Activated CD4-positive, alpha-beta T cell treated with anti-CD3 and anti-CD28 coated beads, Interleukin-2, amount 50 U/mL, for 1 hour (primary cell): ENCODE data around the gene ABCC8.
A peak's percentile ranks its signal among the peaks of the same experiment; 100 is the strongest.

Experiments
- DNase-seq: peaks from one replicate; pipeline ENCODE4 v3.0.0-alpha.2; 2020

ABCC8 gene

GRCh38 chr11:17504330-17505107 is 27.9 kb upstream of the ABCC8 start:
- DNase-seq, result peak; percentile 81

GRCh38 chr11:17502630-17503029 is 26.0 kb upstream of the ABCC8 start:
- DNase-seq, result no peak

DNA sequence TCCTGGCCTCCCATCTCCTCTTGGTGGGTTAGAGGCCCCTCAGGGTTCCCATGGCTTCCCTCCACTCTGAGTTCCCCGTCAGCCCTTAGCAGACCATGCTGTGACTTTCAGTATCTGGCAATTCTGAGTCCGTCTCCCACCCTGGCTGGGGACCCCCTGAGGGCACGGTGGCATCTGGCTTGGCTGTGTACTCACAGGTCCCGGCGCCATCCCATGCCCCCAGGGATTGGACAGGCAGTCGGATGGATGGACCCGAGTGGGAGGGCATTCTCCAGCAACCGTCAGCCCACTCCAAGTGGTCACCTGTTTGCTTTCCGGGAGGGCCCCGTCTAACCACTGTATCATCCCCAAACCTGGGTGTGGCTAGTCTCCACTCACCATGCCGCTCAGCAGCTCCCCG is 24.0 kb upstream of the ABCC8 start:
- DNase-seq, result no peak

GRCh38 chr11:17498475-17498874 is 21.8 kb upstream of the ABCC8 start:
- no peak for DNase-seq

GRCh38 chr11:17498058-17498457 is 21.4 kb upstream of the ABCC8 start:
- DNase-seq, result no peak

DNA sequence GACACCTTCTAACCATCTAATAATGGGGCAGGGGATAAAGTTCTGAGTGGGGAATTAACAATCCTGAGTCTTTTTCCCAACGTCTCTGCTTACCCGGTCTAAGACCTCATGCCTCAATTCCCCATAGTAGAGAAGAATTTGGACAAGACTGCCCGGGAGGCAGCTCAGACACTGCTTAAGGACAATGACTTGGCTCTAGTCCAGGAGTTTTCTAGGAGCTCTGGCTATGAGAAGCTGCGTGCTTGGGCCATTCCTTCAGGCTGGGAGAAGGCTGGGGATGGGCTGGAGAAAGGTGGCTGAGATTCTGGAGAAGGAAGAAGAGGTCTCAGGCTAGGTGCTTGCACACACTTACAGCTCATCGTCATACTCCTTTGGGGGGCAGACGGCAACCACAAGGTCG is 19.8 kb upstream of the ABCC8 start:
- no peak for DNase-seq

DNA sequence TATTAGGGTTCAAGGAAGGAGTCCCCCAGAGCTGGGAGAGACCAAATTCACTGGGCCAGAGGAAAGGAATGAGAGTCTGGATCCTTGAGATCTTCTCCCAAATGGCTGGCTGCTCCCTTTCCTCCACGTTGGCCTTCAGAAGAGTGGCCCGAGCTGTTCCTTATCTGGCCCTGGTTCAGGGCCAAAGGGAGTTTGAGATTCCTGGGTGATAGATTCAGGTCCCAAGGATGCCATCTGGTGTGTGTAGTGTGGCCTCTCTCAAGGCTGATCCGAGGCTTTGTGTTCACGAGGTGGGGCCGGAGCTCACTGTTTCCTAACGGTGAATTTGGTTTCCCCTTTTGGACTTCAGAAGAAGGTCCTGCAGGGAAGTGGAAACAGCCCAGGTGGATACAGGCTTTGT is 17.4 kb upstream of the ABCC8 start:
- no peak for DNase-seq

- no peak for DNase-seq
Observed at GRCh38 chr11:17490938-17491337, 14.3 kb upstream of the ABCC8 start.

DNA sequence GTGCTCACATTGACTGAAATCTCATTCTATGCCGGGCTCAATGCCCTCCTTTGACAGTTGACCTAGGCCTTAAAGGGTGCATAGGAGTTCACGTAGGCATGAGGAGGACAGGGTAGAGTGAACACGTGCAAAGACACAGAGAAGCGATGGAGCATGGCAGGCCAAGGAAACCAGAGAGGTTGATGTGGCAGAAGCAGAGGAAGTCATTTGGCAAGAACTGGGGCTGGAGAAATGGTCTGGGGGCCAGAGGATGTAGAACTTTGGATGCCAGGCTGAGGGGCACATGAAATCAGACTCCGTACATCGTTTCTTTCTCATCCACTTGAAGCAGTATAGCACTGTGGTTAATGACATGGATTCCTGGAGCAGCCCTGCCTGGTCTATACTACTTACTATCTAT is 13.6 kb upstream of the ABCC8 start:
- no peak for DNase-seq

DNA sequence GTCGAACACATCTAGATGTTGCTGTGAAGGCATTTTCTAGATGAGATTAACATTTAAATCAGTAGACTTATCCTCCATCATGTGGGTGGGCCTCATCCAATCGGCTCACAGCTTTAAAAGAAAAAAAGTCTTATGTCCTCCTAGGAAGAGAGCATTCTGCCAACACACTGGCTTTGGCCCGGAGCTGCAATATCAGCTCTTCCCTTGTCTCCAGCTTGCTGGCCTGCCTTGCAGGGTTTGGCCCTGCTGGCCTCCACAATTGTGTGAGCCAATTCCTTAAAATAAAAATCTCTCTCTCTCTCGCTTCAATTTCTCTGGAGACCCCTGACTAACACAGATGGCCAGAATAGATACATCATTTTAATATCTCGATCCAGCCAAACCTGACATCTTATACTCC is 13.1 kb upstream of the ABCC8 start:
- no peak for DNase-seq

DNA sequence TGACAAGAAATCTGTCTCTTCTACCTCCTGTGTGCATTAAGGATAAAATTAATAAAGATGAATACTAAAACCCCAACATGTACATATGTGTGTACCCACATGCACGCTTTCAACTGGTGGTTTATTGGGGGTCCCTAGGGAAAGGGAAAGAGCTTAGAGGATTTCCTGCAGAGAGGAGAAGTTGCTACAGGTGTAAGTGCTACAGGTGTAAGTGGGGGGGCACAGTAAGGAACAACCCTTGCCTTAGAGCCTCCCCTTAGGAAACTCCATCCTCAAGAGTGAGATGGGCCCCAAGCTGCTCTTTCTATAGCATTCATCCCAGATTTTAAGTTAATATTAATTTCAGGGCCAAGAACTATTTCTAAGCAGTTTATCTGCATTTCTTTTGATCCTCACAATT is 11.9 kb upstream of the ABCC8 start:
- DNase-seq, result no peak

DNA sequence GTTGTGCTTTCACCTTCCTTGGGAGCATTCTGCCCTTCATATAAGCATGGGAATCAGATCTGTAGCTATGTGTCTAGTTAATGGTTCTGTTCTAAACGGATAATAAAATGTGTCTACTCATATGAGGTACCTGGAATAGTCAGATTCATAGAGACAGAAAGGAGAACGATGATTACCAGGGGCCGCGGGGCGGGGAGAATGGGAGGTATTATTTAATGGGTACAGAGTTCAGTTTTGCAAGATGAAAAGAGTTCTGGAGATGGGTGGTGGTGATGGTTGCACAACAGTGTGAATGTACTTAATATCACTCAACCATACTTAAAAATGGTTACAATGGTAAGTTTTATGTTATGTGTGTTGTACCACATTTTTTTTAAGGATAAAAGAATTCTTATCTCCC is 10.0 kb upstream of the ABCC8 start:
- no peak for DNase-seq

DNA sequence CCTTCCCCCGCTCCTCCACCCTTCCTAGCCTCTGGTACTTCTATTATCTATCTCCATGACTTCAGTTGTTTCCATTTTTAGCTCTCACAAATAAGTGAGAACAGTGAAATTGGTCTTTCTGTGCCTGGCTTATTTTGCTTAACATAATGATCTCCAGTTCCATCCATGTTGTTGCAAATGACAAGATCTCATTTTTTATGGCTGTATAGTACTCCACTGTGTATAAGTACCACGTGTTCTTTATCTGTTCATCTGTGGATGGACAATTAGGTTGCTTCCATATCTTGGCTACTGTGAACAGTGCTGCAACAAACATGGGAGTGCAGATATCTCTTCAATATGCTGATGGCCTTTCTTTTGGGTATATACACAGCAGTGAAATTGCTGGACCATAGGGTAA is 6.9 kb upstream of the ABCC8 start:
- no peak for DNase-seq

GRCh38 chr11:17481905-17482304 is 5.3 kb upstream of the ABCC8 start:
- no peak for DNase-seq

- no peak for DNase-seq
Observed at GRCh38 chr11:17479284-17480214, 2.9 kb upstream of the ABCC8 start.

DNA sequence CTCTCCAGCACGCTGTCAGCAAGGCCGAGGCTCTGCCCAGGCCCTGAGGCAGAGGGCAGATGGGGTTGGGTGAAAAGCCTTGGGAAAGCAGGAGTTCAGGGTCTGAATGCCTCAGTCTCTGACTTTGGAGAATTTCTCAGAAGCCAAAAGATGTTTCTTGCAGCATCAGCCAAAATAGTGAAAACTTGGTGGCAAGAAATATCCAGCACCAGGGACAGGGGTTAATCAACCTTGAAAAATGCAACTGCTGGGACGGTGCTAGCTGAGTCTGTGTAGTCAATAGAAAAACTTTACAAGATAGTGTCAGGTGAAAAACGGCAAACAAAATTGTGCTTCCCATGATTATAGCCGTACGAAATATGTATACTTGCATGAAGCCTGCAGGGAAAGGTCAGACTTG is 1.4 kb upstream of the ABCC8 start:
- DNase-seq, result no peak

DNA sequence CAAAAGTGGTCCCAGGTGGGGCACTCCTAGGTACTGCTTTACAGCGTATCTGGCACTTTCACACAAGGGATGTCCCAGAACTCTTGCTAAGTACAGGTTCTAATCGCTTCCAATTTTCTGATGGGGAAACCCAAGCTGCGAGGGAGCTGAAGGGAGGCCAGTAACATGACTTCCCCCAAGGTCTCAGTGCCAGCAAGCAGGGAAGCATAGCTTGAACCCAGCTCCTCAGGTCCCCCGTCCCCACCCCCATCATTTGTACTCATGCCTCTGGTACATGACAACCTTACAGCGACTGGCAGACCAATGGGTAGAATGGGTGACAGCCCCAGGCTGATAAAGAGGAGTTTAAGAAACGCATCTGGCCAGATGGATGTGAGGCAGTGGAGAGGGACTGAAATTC is 716 bp upstream of the ABCC8 start:
- no peak for DNase-seq

DNA sequence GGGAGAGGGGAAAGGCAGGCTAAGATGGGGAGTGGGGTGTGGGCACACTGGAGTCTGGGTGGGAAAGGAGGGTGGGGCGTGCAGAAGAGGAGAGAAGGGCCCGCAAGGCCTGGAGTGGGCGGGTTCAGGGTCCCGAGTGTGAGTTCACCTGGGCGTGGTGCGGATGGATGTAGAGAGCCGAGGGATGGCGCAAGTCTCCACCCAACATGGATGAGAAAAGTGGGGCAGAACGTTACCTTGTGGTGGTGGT is 364 bp upstream of the ABCC8 start:
- no peak for DNase-seq

GRCh38 chr11:17475666-17476316 is 854 bp downstream of the ABCC8 start:
- no peak for DNase-seq

GRCh38 chr11:17473071-17473744 is 3.4 kb downstream of the ABCC8 start:
- DNase-seq, result no peak

GRCh38 chr11:17472467-17472866 is 4.2 kb downstream of the ABCC8 start:
- no peak for DNase-seq

DNA sequence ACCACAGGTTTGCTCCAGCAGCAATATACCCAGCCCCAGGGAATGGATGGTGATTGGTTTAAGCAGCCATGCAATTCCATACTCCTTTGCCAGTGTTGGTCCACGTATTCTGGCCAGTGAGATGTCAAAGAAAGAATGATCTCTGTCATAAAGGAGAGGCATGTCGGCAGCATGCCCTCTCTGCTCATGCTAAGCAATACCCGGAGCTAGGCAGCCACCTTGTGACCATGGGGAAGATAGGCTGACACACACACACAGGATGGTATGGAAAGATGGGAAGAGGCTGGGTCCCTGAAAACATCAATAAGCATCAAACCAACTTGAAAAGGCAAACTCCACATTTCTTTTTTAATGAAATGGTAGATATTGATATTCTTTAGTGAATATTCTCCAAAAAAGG is 5.1 kb downstream of the ABCC8 start:
- no peak for DNase-seq

DNA sequence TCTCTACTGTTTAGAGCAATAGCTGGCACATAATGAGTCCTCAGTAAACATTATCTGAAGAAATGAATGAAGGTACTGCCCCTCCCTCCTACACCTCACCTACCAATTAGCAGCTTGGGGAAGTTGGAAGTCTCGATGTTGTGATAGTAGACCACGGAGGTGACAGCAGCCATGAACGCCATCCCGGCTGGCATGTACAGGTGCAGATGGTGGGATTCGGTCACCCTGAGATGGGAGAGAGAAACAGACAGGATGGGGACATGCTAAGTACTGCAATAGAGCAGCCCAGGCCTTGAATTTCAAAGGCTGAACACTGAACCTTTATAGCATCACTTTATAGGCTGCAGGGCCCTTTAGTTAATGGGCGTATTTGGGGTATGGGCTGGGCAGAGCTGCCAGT is 6.6 kb downstream of the ABCC8 start:
- no peak for DNase-seq

- DNase-seq, result no peak
Observed at GRCh38 chr11:17468122-17468521, 8.5 kb downstream of the ABCC8 start.
